Measurements from ENCODE around the gene PNKD.

DNA sequence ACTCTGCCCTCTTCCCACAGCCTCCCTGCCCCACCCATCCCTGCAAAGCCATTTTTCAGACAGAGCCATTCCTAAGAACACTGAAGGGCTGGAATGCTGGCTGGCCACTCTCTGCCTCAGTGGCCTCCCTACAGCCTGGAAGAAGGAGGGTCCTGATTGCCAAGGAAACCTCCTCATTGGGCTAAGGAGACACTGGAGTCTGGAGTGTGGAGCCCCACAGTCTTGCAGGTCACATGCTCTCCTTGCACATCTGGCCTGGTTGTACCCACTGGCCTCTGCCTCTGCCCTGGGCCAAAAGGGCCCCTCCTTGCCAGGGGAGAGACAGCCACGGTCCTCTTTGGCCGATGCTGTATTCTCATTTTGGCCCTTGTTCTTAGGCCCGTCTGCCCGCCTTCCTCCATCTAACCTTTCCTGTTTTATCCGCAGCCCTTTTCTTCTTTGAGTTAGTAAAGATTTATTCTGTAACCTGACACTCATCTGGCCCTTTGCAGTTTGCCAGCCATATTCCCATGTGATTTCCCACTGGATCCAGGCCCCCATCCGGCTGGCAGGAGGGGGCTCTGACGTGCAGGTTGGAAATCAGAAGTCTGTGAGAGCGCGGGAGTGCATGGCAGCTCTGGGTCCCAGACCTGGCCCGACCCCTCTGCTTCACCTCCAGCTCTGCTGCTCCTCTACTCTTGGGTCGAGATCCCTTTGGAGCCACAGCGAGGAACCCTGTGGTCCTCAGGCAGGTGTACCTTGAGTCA, 75.3 kb downstream of the PNKD start:
- TF ChIP-seq, protein P1, sequence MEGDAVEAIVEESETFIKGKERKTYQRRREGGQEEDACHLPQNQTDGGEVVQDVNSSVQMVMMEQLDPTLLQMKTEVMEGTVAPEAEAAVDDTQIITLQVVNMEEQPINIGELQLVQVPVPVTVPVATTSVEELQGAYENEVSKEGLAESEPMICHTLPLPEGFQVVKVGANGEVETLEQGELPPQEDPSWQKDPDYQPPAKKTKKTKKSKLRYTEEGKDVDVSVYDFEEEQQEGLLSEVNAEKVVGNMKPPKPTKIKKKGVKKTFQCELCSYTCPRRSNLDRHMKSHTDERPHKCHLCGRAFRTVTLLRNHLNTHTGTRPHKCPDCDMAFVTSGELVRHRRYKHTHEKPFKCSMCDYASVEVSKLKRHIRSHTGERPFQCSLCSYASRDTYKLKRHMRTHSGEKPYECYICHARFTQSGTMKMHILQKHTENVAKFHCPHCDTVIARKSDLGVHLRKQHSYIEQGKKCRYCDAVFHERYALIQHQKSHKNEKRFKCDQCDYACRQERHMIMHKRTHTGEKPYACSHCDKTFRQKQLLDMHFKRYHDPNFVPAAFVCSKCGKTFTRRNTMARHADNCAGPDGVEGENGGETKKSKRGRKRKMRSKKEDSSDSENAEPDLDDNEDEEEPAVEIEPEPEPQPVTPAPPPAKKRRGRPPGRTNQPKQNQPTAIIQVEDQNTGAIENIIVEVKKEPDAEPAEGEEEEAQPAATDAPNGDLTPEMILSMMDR (IDR thresholded peaks at IDR 0.05): no peak
- no peak for TF ChIP-seq POLR2A (IDR thresholded peaks at IDR 0.05)
